RPMI7951 (cell line): Measurements from ENCODE around the gene RHBDD1. TPM values are rescaled to one million over a fixed set of nuclear protein-coding genes. Genes with fewer than 3 reads are reported as not detected.
"Not testable (repeated sequence)": the region's sequence is repeated elsewhere in the genome, so short reads cannot be mapped to it uniquely, and the experiment has no call there.

Experiments
- DNase-seq: peaks from one replicate; pipeline ENCODE4 v3.0.0-alpha.2; 2012; ENCODE audit warnings: low read depth
- total RNA-seq: library from RNA; depleted of rRNA; stranded (reverse); fragments of >200 nt; shearing (Covaris generic); gene quantifications from 2 replicates; pipeline ENCODE4 v1.2.3, GENCODE V29; 2014

Gene RHBDD1
- total RNA-seq, 1 experiment from 2014 or later = 7.9 TPM

- DNase-seq = peak; percentile 86
Measured at GRCh38 chr2:226799211-226799975, 36.5 kb upstream of the RHBDD1 start, which contains the start of gene IRS1. TSS of gene IRS1 (minus strand) at chr2:226799820. CDS start at chr2:226798738, 1,082 bp downstream.

- DNase-seq = peak; percentile 40
Measured at GRCh38 chr2:226799976-226800940, 35.6 kb upstream of the RHBDD1 start.

- peak; percentile 86 for DNase-seq
Measured at GRCh38 chr2:226800941-226801784, 34.7 kb upstream of the RHBDD1 start.

- DNase-seq = peak; percentile 80
Measured at GRCh38 chr2:226802573-226802972, 33.3 kb upstream of the RHBDD1 start.

GRCh38 chr2:226803410-226803809 lies 32.4 kb upstream of the RHBDD1 start:
- no peak for DNase-seq

GRCh38 chr2:226813148-226813701 lies 22.6 kb upstream of the RHBDD1 start:
- DNase-seq = no peak

GRCh38 chr2:226818930-226819329 lies 16.9 kb upstream of the RHBDD1 start:
- DNase-seq = no peak

GRCh38 chr2:226825056-226825455 lies 10.8 kb upstream of the RHBDD1 start:
- no peak for DNase-seq

- DNase-seq = no peak
Measured at GRCh38 chr2:226828191-226828590, 7.7 kb upstream of the RHBDD1 start.

- DNase-seq = no peak
Measured at GRCh38 chr2:226829721-226830631, 5.9 kb upstream of the RHBDD1 start.

GRCh38 chr2:226831266-226831665 lies 4.6 kb upstream of the RHBDD1 start:
- no peak for DNase-seq

GRCh38 chr2:226832061-226832460 lies 3.8 kb upstream of the RHBDD1 start:
- no peak for DNase-seq

- DNase-seq = not testable (repeated sequence)
Measured at GRCh38 chr2:226834880-226835279, 974 bp upstream of the RHBDD1 start.

GRCh38 chr2:226835420-226835795 lies 446 bp upstream of the RHBDD1 start:
- no peak for DNase-seq

GRCh38 chr2:226836548-226836885 lies 663 bp downstream of the RHBDD1 start:
- DNase-seq = no peak

GRCh38 chr2:226837334-226837733 lies 1.5 kb downstream of the RHBDD1 start:
- no peak for DNase-seq

- DNase-seq = no peak
Measured at GRCh38 chr2:226837787-226838603, 2.1 kb downstream of the RHBDD1 start.

- no peak for DNase-seq
Measured at GRCh38 chr2:226838722-226839121, 2.9 kb downstream of the RHBDD1 start.

GRCh38 chr2:226839161-226839560 lies 3.3 kb downstream of the RHBDD1 start:
- no peak for DNase-seq

GRCh38 chr2:226839951-226840350 lies 4.1 kb downstream of the RHBDD1 start:
- DNase-seq = no peak
